Activated T-helper 1 cell treated with anti-CD3 and anti-CD28 coated beads, Interleukin-2, amount 50 U/mL, for 16 hours (primary cell): Measurements from ENCODE around the gene RPS21.

Experiments
- DNase-seq, 2 donors: peaks; one replicate each; pipeline ENCODE4 v3.0.0-alpha.2; 2020; ENCODE audit warnings: low read depth in 1 of 2, low spot score in 1 of 2

Gene RPS21

DNA sequence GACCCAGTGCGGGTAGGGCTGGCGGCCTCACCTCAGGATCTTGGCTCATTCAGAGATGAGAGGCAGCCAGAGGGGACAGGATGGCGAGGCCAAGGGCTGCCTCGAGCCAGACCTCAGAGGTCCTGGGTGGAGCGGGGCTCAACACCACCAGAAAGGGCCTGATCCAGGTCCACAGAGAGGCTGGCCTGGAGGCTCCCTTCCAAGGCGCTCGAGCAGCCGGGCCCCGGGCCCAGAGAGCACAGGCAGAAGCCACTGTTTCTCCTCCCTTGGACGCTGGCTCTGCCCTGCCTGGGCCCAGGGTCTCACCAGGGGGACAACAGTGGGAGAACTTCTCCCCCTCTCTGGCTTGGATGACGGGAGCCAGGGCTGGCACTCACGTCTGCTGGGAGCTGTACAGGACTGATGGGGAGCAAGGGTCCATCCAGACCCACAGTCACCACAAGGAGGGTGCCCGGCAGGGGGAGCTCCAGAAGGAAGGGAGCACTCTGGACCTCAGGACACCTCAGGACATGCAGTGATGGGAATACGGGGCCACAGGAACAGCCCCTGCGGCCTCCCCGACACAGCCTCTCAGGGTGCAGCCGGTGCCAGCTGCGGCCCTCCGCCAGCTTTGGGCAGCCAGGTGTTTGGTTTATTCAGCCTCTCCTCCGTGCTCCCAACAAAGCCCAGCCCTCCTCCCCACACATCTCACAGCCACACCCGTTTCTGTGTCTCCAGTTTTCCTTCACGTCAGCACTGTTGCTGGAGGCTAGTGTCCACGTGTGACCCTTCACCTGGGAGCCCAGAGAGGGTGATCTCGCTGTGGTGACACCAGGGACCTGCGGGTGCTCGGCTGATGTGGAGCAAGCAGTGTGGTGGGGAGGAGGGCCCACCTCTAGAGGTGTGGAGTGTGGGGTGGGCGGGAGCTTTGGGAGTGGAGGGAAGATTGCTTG, 8.7 kb downstream of the RPS21 start:
- DNase-seq, result no peak

- DNase-seq, result no peak
These were observed 9.7 kb downstream of the RPS21 start for GRCh38 chr20:62396367-62397239.

- no peak for DNase-seq
These were observed 11.4 kb downstream of the RPS21 start for GRCh38 chr20:62398120-62398821.

DNA sequence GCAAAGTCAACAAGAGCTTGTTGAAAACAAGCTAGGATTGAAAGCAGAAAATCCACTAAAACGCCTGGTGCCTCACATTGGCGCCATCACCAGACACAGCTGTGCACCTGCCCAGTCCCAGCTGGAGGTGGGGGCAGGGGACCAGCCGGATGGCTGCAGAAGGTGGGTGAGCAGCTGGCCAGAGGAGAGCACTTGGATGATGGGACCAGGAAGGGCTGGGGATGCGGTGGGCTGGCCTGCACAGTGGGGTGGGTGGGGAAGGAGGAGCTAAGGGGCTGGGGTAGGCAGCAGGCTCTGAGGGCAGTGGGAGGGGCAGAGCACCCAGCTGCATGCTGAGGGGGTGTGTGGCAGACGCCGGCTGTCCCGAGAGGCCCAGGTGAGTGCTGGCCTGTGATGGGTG, 13.1 kb downstream of the RPS21 start:
- no peak for DNase-seq

GRCh38 chr20:62400541-62400940, 13.6 kb downstream of the RPS21 start:
- no peak for DNase-seq

GRCh38 chr20:62401331-62401779, 14.5 kb downstream of the RPS21 start:
- no peak for DNase-seq

DNA sequence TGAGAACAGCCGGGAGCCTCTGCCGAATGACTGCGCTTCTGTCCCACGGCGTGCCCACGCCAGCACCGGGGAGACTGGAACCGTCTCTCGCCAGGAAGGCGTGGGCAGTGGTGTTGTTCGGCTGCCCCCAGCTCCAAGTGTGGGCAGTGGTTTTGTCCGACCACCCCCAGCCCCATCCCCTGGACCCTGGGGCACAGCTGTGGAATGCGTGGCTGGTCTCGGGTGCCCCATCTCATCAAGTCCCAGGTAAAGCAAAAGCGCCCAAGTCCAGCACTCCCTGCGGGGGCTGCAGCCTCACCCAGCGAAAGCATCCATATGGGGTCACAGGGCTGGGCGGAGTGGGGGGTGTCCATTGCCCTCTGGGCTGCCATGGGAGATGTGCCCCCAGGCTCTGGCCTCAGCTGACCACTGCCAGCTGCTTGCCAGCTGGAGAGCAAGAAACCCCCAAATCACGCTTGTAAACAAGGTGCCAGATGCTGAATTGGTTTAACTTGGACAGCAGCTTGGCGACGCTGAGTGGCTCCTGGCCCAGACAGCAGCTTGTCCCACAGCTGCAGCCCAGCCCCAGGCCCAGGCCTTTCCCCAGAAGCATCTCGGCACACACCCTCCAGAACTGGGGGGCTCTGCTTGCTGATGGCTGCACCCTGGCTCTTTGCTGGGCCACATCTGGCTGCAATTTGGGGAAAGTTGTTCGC, 15.7 kb downstream of the RPS21 start:
- DNase-seq, result no peak

GRCh38 chr20:62403331-62403730, 16.4 kb downstream of the RPS21 start:
- DNase-seq, result no peak

DNA sequence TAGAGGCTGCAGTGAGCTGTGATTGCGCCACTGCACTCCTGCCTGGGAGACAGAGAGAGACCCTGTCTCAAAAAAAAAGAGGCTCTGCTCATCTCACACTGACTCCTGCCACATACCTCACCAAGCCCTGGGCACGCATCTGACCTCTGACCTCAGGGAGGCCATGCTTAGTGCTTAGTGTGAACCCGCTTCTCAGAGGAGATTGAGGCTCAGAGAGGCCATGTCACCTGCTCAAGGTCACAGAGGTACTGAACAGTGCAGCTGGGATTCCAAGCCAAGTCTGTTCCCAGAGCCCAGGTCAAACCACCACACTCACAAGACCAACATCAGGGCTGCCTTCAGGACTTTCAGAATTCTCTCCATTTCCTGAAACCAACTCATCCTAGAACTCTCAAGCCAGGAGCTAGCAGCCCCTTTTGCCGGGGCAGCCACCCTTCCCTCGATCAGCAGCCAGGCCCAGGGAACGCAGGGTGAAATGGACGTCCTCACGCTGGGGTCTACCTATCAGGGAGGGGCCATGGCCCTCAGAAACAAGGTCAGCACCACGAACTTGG, 17.3 kb downstream of the RPS21 start:
- no peak for DNase-seq

GRCh38 chr20:62404761-62405107, 17.8 kb downstream of the RPS21 start:
- DNase-seq, result no peak

DNA sequence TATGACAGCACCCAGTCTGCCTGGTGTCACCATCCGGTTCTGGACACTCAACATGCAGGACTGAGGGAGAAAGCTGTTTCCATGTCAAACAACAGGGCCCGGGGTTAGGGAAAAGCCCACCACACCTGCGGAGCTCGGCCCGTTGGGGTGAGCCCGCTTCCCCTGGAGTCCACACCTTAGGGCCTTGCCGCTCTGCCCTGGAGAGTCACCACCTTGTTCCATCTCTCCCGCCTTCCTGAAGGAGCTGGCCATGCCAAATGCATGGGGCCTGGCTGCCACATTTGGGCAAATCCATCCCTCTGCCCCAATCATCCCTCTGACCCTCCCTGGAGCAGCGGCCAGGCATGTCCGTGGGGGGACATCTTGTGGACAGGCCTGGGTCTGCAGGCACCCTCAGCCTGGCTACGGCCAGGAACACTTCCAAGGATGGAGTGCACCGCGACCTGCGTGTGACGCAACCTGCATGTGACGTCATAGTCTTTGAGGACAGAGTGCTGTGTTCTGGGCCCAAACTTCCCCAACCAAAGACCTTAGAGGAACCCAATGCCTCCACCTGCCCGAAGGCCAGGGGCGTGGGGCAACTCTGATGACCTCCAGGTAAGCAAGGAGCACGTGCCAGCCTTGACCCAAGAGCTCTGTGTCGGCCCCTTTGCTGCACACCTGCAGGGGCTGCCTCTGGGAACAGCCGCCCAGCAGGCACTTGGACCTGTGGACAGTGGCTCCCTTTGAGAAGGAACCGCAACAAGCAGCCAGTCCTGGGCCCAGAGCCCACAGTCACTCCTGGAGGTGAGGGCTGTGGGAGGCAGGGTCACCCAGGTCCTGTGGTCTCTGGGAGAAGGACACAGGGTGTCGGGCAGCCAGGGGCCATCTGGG, 18.4 kb downstream of the RPS21 start:
- DNase-seq, result no peak

GRCh38 chr20:62405981-62406513, 19.1 kb downstream of the RPS21 start:
- DNase-seq, result no peak

DNA sequence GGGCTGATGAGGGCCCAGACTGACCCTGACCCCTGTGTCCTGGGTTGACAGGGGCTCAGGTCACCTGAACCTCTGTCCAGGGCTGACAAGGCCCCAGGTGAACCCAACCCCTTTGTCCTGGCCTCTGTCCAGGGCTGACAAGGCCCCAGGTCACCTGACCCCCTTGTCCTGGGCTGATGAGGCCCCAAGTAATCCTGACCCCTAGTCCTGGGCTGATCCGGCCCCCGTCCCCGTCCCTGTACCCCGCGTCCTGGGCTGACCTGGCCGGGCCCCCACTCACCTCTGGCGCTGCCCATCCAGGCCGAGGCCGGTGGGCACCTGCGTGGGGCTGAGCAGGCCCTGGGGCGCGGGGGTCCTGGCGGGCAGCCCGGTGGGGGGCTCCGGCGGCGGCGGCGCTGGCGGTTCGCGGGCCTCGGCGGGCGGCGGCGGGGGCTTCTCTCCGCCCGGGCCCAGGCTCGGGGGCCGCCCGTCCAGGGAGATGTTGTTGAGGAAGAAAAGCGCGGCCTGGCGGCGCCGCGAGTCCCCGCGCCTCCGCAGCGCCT, 19.8 kb downstream of the RPS21 start:
- no peak for DNase-seq

DNA sequence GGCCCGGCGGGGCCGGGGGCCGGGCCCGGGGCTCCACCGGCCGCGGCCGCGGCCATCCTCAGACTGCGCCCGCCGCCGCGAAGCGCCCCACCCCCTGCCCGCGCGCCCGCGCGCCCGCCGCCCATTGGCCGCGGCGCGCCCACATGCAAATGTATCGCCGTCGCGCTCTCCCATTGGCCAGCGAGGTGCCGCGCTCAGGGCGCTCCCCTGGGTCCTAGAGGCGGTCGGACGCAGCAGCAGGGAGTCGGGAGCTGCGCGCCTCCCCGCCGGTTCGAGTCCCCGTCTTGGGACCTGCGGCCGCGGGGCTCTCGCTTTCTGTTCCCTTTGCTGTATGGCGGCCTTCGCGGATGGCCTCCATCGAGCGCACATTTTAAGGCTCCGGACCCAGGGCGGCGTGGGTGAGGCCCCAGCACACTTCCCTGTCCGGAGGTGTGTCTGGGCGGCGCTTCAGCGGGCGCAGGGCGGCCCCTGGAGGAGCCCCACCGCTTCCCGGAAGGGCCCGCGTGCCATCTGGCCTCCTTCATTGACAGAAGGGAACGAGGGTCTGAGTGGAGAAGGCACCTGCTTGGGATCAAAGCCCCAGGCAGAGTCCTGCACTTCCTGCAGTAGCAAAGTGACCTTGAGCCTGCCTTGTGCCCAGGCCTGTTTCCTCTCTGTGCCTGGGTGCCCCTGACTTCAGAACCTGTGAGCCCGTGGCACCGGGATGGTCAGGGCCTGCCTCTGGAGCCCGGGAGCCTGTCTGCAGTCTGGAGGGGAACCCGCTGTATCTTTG, 20.5 kb downstream of the RPS21 start, which contains the start of gene CABLES2:
TSS of gene CABLES2 (minus strand) at position 65 of the 772 bp plus-strand sequence. CDS start at position 56, 9 bp downstream.
- peak; percentile 73 to 84 for DNase-seq

DNA sequence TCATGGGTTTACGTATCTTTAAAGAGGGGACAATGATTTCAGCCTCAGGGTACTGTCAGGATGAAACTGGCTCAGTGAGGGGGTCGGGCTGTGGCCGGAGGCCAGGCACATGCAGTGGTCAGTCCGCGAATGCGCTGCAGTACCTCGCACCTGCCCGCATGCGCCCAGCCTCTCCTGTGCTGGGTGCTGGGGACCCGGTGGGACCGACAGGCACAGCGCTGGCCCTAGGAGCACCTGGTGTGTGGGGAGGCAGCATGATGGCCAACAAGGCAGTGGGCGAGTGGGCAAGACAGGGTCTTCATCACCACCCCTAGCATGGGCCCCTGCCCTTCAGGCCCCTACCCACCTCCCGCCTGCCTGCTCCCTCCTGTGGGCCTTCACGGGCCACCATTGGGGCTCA, 21.2 kb downstream of the RPS21 start:
- DNase-seq, result no peak

DNA sequence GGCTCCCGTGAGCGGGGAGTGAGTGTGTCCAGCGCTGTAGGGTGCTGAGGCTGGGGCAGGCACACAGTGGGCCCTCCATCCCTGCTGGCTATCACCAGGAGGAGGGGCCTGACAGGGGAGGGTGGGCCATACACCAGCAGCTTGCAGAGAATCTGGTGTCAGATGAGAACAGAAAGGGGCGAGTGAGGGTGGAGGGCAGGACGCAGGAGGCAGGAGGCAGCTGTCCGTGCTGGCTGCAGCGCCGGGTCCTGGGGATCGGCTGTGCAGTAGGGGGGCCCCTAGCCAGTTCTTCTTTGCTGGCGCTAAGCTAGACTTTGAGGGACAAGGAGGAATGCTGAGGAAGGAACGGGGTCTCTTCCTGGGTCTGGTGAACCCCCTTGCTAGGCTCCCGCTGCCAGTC, 21.7 kb downstream of the RPS21 start:
- DNase-seq, result no peak

- DNase-seq, result no peak
These were observed 22.4 kb downstream of the RPS21 start for GRCh38 chr20:62409086-62409853.
